Measurements from ENCODE around the gene U2SURP. TPM values are rescaled to one million over a fixed set of nuclear protein-coding genes. Genes with fewer than 3 reads are reported as not detected.

U2SURP gene
- total and polyA plus RNA-seq, 10 of the 15 experiments (the other 5 are each of a cell fraction or from before 2014, with no cell fraction given), result 76.3 to 277 (median 150) TPM

- TF ChIP-seq NR2C2 (IDR thresholded peaks at IDR 0.05; ENCODE audit: borderline replicate concordance, control insufficient read depth, insufficient read length, low read depth) (no peak), HDAC6 (IDR thresholded peaks at IDR 0.05; ENCODE audit: unreplicated experiment) (no peak), ZBED1 (IDR thresholded peaks at IDR 0.05; ENCODE audit: borderline replicate concordance) (no peak)
Measured at GRCh38 chr3:142968319-142969025, 32.9 kb upstream of the U2SURP start (continued).

GRCh38 chr3:142971431-142971830 lies 29.9 kb upstream of the U2SURP start:
- Histone ChIP-seq H3K9ac (ENCODE audit: control insufficient read depth, insufficient read depth, low read length) (no peak overlapping the region), H4K20me1 (ENCODE audit: control insufficient read depth, insufficient read depth) (no peaks in the 10 kb centered on the region), H3K9me3 (replicated peaks; ENCODE audit: control insufficient read depth, insufficient read depth, low read length) (no peaks in the 10 kb centered on the region), H3K79me2 (ENCODE audit: control insufficient read depth, insufficient read depth, low read length) (no peaks in the 10 kb centered on the region), H3K27ac (ENCODE audit: control insufficient read depth, insufficient read depth) (no peak overlapping the region), H3K4me1 (ENCODE audit: control insufficient read depth, insufficient read depth, low read length) (no peaks in the 10 kb centered on the region), H3K27me3 (replicated peaks in 1 of 2; ENCODE audit: control insufficient read depth in 2 of 2, insufficient read depth in 2 of 2, low read length in 1 of 2) (peaks cover 2% of the 10 kb centered on the region in 2 experiments; a peak in 3 of 4 replicates), H2AFZ (ENCODE audit: control insufficient read depth, low read depth, low read length) (no peak overlapping the region), H3K36me3 (ENCODE audit: control insufficient read depth in 2 of 2, insufficient read depth in 2 of 2, low read length in 1 of 2) (no peaks in the 10 kb centered on the region), H3K4me2 (ENCODE audit: control insufficient read depth, insufficient read depth) (no peak overlapping the region), H3K4me3 (no peak overlapping the region)
- in situ Hi-C loops (cut with MboI), result no loop called here
- WGBS (ENCODE audit: insufficient coverage, insufficient replicate concordance, low lambda C conversion rate, missing lambda C conversion rate), result 34% methylated on average over 3 of the region's 3 CpGs
- ChIA-PET RAD21 (ENCODE audit: unreplicated experiment) (interaction anchor here (0.6 kb wide), 1 partner anchor 20 kb away, joined by 3 read pairs; no protein-coding TSS in a partner anchor), POLR2A (no interaction called here), CTCF (no interaction called here), SMC1A (ENCODE audit: uncharacterized antibody, unreplicated experiment) (no interaction called here)
- ATAC-seq (no peak), DNase-seq (ENCODE audit: low read depth, low spot score) (no peak), FAIRE-seq (no peak)
- TF ChIP-seq GATAD2B (conservative IDR thresholded peaks at IDR 0.05; ENCODE audit: low read depth), result no peak
- TF ChIP-seq BCL3 (IDR thresholded peaks at IDR 0.05; ENCODE audit: borderline replicate concordance, insufficient read depth, low read depth, low read length, poor library complexity, severe bottlenecking), result peak; percentile 33
- no TSS peak for BruUV-seq (replicated peaks)
- intact Hi-C loops (cut with micrococcal nuclease; ENCODE audit: unreplicated experiment), result no loop called here
